ENCODE data around the gene DSN1.

DSN1 gene

DNA sequence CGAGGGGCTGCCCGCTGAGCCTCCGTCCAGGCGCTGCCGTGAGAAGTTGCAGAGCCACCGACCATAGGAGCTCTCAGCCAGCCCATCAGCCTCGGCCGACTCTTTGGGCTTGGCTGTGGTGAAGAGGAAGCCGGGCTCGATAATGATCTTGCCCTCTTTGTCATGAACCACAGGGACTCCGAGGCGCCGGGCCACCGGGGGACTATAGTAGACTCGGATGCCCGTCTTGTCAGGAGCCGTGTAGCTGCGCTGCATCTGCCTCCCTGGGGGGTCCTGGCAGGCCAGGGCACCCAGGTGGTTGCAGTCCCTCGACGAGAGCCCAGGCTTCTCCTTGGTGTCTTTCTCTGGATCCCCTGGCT lies 20.5 kb upstream of the DSN1 start:
- no peak for DNase-seq

GRCh38 chr20:36793294-36794115 lies 19.9 kb upstream of the DSN1 start:
- DNase-seq, result no peak

- no peak for DNase-seq
Observed at GRCh38 chr20:36792422-36792821, 18.9 kb upstream of the DSN1 start.

- no peak for DNase-seq
Observed at GRCh38 chr20:36791862-36792261, 18.3 kb upstream of the DSN1 start.

DNA sequence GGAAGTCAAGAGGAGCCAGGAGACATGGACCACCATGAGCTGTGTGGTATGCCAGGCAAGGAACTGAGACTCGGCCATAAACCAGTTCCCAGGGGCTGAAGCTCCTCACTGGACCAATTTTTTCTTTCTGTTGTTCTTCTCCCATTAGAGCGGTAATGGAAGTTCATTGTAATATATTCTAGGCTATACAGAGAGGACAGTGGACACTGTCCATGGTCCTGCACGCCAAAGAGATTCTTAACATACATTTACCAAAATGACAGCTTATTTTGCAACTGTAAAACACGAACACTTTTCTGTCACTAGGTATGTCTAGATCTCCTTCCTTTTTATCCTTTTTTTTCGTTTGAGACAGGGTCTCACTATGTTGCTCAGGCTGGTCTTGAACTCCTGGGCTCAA lies 13.1 kb upstream of the DSN1 start:
- no peak for DNase-seq

GRCh38 chr20:36786246-36786645 lies 12.7 kb upstream of the DSN1 start:
- DNase-seq, result no peak

DNA sequence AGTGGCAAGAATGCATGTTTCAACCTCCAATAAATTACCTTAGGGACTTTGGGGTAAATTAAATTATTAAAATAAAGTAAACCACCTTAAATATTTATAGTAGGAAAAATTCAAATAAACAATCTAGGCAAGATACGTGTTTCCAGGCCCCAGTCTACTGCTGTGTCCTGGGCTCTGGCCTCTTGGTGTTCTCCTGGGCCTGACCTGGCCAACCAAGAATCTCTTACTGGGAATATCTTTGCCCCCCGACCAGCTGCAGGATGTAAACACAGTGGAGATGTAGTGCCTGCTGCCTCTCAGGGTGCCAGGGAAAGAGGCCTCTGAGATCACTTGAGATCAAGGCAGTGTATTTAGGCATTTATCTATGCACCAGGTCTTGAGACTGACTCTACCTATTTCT lies 11.7 kb upstream of the DSN1 start:
- no peak for DNase-seq

DNA sequence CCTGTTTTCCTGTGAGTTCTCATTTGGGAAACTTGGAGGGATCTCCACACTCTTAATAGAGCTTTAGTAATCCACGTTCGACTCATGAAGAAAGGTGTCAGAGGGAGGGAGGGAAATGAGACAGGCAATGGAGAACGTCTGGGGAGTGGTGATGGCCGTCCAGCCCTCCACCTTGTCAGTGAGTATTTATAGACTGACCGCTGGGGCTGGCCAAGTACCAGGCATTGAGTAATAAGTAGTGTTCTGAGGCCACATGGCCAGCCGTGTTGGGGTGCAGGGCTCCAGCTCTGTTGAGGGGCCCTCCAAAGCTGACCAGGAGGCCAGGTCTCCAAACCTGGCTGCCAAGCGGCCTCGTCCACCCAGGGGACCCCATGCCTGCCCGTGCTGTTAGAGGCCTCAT lies 11.3 kb upstream of the DSN1 start:
- DNase-seq, result no peak

GRCh38 chr20:36784116-36784515 lies 10.6 kb upstream of the DSN1 start:
- DNase-seq, result no peak

DNA sequence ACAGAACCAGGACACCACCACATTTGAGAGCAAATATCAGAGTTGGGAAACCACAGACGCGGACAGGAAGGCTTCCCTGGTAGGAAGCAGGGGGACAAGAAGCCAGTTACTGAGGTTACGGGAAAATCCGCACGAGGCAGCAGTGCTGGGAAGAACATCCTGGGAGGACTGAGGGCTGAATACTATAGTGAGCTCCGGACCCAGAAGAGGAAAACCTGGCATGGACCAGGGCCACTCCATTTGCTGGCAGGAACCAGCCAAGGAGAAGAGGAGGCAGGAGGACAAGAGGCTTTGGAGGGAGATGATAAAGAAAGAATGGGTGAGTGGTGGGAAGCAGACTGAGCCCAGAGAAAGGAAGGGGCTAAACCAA lies 6.1 kb upstream of the DSN1 start:
- no peak for DNase-seq

DNA sequence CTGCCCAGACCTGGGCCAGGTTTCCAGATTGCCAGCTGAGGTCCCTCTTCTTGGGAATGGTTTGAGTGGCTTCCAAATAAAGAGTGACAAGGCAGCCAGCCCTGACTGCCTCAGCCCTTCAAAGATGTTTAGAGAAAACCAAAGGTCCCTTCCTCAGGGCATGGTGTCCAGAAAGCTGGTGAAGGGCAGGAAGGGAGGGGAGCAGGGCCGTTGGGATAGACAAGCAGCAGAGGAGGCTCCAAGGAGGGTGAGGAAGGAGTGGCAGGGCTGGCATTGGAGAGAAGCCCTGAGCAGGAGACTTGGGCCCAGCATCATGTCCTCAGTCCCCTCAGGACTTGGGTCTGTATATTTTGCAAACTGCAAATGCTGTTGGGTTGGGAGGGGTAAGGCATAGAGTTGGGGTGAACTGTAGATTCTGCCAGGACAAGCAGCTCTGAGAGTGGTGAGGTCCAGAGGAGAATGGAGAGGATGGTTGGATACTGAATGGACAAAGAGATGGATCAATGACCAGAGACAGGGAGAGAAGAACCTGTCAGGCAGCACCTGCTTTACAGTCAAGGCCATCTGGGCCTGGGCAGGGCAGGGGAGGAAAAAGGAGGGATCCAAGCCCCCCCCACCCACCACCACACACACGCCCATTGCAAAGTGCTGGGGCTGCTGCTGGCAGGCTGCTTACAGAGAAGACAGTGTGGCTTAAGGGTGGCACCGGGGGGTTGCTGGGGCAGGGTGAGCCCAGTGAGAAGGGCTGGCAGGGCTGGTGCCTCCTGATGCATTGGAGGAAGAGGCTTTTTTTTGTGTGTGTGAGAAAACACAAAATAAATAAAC lies 5.5 kb upstream of the DSN1 start:
- DNase-seq, result no peak

DNA sequence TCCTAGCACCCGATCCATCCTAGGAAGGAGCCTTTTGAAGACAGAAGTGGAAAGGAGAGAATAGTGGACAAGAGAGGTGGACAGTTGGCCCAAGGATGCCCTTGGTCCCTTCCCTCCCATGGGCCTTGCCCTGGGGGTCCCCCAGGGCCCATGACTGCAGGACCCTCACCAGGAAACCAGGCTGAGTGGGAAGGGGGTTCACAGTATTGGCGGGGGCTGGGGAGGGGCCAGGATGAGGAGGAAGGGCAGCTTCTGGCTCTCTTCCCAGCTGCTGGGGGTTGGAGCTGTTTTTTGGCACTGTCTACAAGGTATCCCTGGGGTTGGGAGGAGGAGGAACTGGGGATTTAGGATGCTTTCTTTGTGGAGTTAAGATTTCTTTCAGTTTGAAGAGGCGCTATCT lies 4.0 kb upstream of the DSN1 start:
- DNase-seq, result no peak

GRCh38 chr20:36777167-36777566 lies 3.6 kb upstream of the DSN1 start:
- no peak for DNase-seq

DNA sequence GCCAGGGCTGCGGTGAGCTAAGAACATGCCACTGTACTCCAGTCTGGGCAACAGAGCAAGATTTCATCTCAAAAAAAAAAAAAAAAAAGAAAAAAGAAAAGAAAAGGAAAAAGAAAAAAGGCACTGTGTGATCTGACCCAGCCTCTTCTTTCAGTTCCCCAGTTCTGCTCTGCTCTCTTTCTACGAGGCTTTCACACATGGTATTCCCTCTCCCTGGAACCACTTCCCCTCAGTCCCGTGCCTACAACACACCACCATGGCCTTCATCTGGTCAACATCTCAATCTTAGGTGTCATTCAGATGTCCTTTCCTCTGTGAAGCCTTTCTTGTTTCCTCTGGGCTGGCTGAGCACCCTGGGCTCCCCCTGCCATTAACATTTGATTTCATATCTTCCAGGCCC lies 2.3 kb upstream of the DSN1 start:
- no peak for DNase-seq

- DNase-seq, result no peak
Observed at GRCh38 chr20:36775196-36775595, 1.6 kb upstream of the DSN1 start.

DNA sequence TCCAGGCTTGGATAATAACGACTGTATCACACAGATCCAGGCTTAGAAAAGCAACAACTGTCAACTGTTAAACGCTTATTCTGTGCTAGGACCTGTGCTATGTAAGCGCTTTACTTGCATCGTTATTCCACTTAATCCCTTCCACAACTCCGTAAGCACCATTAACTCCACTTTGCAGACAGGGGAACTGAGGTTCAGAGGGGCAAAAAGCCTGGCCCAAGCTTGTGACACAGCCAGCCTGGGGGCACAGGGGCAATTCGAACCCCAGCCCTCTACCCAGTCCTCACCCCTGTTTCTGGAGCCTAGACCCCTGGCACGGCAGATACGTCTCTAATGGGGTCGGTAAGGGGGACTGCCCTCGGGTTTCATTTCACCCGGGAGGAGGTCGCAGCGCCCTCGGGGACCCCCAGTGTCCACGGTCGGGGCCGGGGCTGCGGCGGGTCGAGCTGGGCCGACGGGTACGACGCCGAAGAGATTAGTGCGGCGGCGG lies 411 bp downstream of the DSN1 start:
- no peak for DNase-seq

GRCh38 chr20:36770680-36771079 lies 2.9 kb downstream of the DSN1 start:
- no peak for DNase-seq

GRCh38 chr20:36768768-36769430 lies 4.7 kb downstream of the DSN1 start:
- DNase-seq, result no peak

DNA sequence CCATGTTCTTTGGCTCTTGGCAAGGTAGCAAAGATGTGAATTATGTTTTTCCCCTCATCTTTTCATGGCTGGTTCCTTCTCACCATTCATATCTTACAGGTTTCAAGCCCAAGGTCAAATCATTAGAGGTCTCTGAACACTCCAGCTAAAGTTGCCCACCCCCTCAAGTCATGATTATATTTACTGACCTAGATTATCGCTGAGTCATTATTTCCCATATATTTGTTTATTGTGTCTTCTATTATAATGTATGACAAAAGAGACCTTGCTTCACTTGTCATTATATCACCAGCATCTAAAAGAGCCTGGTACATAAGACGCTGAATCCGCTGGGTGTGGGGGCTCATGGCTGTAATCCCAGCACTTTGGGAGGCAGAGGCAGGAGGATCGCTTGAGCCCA lies 12.4 kb downstream of the DSN1 start:
- no peak for DNase-seq

- no peak for DNase-seq
Observed at GRCh38 chr20:36760647-36761046, 12.9 kb downstream of the DSN1 start.

- DNase-seq, result no peak
Observed at GRCh38 chr20:36758276-36758675, 15.3 kb downstream of the DSN1 start.

- DNase-seq, result no peak
Observed at GRCh38 chr20:36756496-36756895, 17.1 kb downstream of the DSN1 start.

DNA sequence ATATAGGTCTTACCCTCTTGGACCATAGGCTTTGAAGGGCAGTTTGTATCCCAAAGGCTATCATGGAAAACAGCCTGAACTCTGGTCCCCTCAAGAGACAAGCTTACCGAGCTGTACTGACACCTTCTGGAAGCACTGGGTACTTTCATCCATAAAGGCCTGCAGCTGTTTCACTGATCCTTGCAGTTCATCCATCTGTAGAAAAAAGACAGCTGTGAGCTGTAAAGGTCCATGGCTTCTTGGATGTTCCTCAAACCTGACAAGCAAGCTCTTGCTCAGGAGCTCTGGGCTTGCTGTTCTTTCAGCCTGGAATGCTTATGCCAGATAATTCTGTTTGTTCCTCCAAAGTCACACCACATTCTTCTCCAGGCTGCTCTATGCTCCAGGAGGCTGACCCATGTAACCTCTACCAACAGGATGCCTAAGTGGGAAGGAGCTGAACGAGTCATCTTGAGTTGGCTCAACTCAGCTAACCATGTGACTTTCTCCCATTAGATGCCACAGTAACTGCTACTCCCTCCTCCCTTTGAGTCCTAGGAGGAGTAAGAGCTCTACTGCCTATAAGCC lies 18.8 kb downstream of the DSN1 start:
- DNase-seq, result peak; percentile 9 to 50

Measured in activated CD4-positive, alpha-beta T cell treated with anti-CD3 and anti-CD28 coated beads for 4 hours (primary cell).